CD4-positive, CD25-positive, alpha-beta regulatory T cell (primary cell): ENCODE results near the gene BTBD2. TPM values are rescaled to one million over a fixed set of nuclear protein-coding genes. Genes with fewer than 3 reads are reported as not detected.

Source experiments
- ATAC-seq, 2 donors: fragments of 150-1000 bp; cut with Tn5 transposase; one replicate each; pipeline ENCODE4 v1.10.0; 2021; ENCODE audit warnings: low read depth in 2 of 2, moderate number of reproducible peaks in 2 of 2, moderate library complexity in 1 of 2
- DNase-seq, 3 donors: peaks; one replicate each; pipeline versions ENCODE4 v3.0.0 to v3.0.0-alpha.2; 2012 to 2022; ENCODE audit warnings: mixed read lengths in 1 of 3
- H3K27ac ChIP-seq: one replicate; pipeline ENCODE4 v1.7.0; 2013; ENCODE audit warnings: mild to moderate bottlenecking, low read length; ENCODE audit not compliant: insufficient read depth, poor library complexity, severe bottlenecking
- H3K27me3 ChIP-seq: one replicate; pipeline ENCODE4 v1.7.0; 2013; ENCODE audit warnings: low read length; ENCODE audit not compliant: control insufficient read depth, insufficient read depth
- H3K36me3 ChIP-seq: one replicate; pipeline ENCODE4 v1.7.0; 2013; ENCODE audit warnings: mild to moderate bottlenecking, low read length, moderate library complexity; ENCODE audit not compliant: control insufficient read depth, insufficient read depth
- H3K4me1 ChIP-seq: 2 replicates; pipeline ENCODE4 v1.7.0; 2013; ENCODE audit warnings: mild to moderate bottlenecking, low read length; ENCODE audit not compliant: insufficient read depth, control insufficient read depth, poor library complexity, severe bottlenecking
- H3K4me3 ChIP-seq: one replicate; pipeline ENCODE4 v1.7.0; 2013; ENCODE audit warnings: low read depth, mild to moderate bottlenecking, low read length, moderate library complexity
- H3K9me3 ChIP-seq, 2 experiments: 1 replicate in 1 of 2; 2 replicates in 1 of 2; pipeline ENCODE4 v1.7.0; 2013; ENCODE audit warnings: low read length in 2 of 2, mild to moderate bottlenecking in 1 of 2, moderate library complexity in 1 of 2; ENCODE audit not compliant: control insufficient read depth in 2 of 2
- H3K27ac Mint-ChIP-seq, 3 donors: one replicate each; pipeline ENCODE4 v1.8.0; 2020 to 2022; ENCODE audit warnings: mild to moderate bottlenecking in 3 of 3, mixed read lengths in 3 of 3, moderate library complexity in 2 of 3
- H3K27me3 Mint-ChIP-seq: one replicate; pipeline ENCODE4 v1.8.0; 2022; ENCODE audit warnings: mild to moderate bottlenecking, mixed read lengths
- H3K36me3 Mint-ChIP-seq: one replicate; pipeline ENCODE4 v1.8.0; 2020; ENCODE audit warnings: mixed read lengths
- H3K4me1 Mint-ChIP-seq, 4 donors: one replicate each; pipeline ENCODE4 v1.8.0; 2020 to 2022; ENCODE audit warnings: mixed read lengths in 4 of 4, mild to moderate bottlenecking in 1 of 4
- H3K4me3 Mint-ChIP-seq, 4 donors: one replicate each; pipeline ENCODE4 v1.8.0; 2020 to 2022; ENCODE audit warnings: mild to moderate bottlenecking in 4 of 4, mixed read lengths in 4 of 4, moderate library complexity in 3 of 4
- H3K9me3 Mint-ChIP-seq, 7 donors: one replicate each; pipeline ENCODE4 v1.8.0; 2020 to 2022; ENCODE audit warnings: mixed read lengths in 7 of 7, mild to moderate bottlenecking in 3 of 7, moderate library complexity in 2 of 7
- polyA plus RNA-seq, 4 donors: library from polyadenylated mRNA; unstranded; fragments of 300-500 nt; fragmentation: Illumina TruSeq; gene quantifications; one replicate each; pipeline ENCODE4 v1.2.3, GENCODE V29; 2021
- total RNA-seq: library from RNA; stranded (reverse); gene quantifications from one replicate; pipeline ENCODE4 v1.2.3, GENCODE V29; 2022

Gene BTBD2
- total and polyA plus RNA-seq, 5 donors from 2014 or later = 3.2 to 58.6 (median 5.1) TPM

DNA sequence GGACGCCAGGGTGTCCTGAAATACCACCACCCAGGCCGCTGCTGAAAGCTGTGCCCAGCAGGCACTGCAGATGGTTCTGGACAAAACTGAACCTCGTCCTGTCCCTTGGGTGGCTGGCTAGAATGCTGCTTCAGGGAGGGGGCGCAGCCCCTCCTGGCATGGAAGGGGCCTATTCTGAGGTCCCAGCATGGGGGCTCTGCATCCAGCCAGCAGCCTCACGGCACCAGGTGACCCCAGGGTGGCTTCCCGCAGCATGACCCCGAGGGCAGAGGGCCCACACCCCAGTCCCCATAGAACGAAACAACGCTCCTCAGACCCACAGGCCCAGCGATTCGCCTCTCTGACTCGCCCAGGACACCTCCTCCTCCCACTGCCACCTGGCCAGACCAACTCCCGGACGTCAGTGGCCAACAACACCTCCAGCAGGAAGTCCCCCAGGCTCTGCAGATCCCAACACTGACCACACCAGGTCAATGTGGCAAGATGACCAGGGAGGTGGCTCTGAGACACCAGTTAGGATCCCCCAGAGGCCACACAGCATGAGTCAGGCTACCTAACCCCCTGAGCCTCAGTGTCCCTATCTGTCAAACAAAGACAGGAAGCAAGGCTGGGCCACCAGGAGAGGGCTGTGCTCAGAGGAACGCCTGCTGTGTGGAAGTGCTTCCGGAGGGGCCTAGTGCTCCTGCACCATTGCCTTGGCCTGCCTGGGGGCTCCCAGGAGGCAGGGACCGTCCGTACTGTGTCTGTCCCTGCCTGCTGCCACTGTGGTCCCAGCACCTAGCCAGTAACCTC lies 29.4 kb upstream of the BTBD2 start:
- Mint-ChIP-seq H3K36me3 (peaks cover 3% of the 10 kb centered on the region), H3K27me3 (no peaks in the 10 kb centered on the region), H3K9me3 (no peaks in the 10 kb centered on the region), H3K4me3 (peak overlapping the region; percentile 8 to 82 (median 42)), H3K4me1 (peaks cover 0 to 68% (median 12%) of the 10 kb centered on the region in 4 donors), H3K27ac (peak overlapping the region; percentile 69 to 89 (median 73))
- H3K27ac ChIP-seq = peak overlapping the region; percentile 99
- H3K9me3 ChIP-seq = no peaks in the 10 kb centered on the region
- no peaks in the 10 kb centered on the region for H3K27me3 ChIP-seq
- H3K4me1 ChIP-seq = peaks cover 88% of the 10 kb centered on the region
- H3K4me3 ChIP-seq = no peak overlapping the region
- DNase-seq (no peak), ATAC-seq (no peak)
- peaks cover 43% of the 10 kb centered on the region for H3K36me3 ChIP-seq

GRCh38 chr19:2043961-2044708 lies 28.6 kb upstream of the BTBD2 start:
- peak overlapping the region; percentile 99 for H3K27ac ChIP-seq
- H3K4me1 ChIP-seq = peaks cover 81% of the 10 kb centered on the region
- peaks cover 3% of the 10 kb centered on the region for H3K36me3 Mint-ChIP-seq

DNA sequence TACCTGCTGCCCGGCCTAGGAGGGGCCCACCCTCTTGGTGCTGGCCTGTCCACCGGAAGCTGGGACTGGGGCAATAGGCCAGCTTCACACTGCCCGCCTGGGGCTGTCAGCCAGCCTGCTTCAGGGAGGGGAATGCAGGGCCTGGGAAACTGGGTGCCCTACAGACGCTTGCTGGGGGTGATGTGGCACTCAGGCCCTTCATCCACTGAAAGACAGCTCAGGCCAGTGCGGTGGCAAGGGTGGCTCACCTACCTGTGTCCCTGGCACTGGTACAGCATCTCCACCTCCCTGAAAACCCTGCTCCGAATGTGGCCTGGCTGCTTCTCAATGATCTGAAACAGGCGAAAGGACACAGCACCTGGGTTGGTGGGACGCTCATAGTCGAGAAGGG lies 27.7 kb upstream of the BTBD2 start:
- H3K27me3 Mint-ChIP-seq = no peaks in the 10 kb centered on the region
- Histone ChIP-seq H3K27me3 (no peaks in the 10 kb centered on the region), H3K36me3 (peaks cover 56% of the 10 kb centered on the region), H3K9me3 (no peaks in the 10 kb centered on the region), H3K4me3 (no peak overlapping the region), H3K4me1 (peaks cover 72% of the 10 kb centered on the region), H3K27ac (peak overlapping the region; percentile 99)
- no peak for ATAC-seq
- peak overlapping the region; percentile 62 to 89 (median 76) for H3K4me3 Mint-ChIP-seq
- no peaks in the 10 kb centered on the region for H3K9me3 Mint-ChIP-seq
- peaks cover 3% of the 10 kb centered on the region for H3K36me3 Mint-ChIP-seq
- DNase-seq = no peak
- peak overlapping the region; percentile 57 to 97 (median 89) for H3K27ac Mint-ChIP-seq
- H3K4me1 Mint-ChIP-seq = peaks cover 0 to 62% (median 12%) of the 10 kb centered on the region in 4 donors

More at GRCh38 chr19:2043961-2044708, 28.6 kb upstream of the BTBD2 start:
- Histone ChIP-seq H3K36me3 (peaks cover 48% of the 10 kb centered on the region), H3K4me3 (no peak overlapping the region), H3K9me3 (no peaks in the 10 kb centered on the region), H3K27me3 (no peaks in the 10 kb centered on the region)
- H3K4me3 Mint-ChIP-seq = peak overlapping the region; percentile 55 to 89 (median 76)
- no peaks in the 10 kb centered on the region for H3K9me3 Mint-ChIP-seq
- H3K27me3 Mint-ChIP-seq = no peaks in the 10 kb centered on the region
- H3K4me1 Mint-ChIP-seq = peaks cover 0 to 68% (median 12%) of the 10 kb centered on the region in 4 donors
- no peak for DNase-seq
- H3K27ac Mint-ChIP-seq = peak overlapping the region; percentile 80 to 97 (median 89)
- ATAC-seq = no peak

GRCh38 chr19:2042485-2043250 lies 27.2 kb upstream of the BTBD2 start:
- DNase-seq (no peak), ATAC-seq (no peak)
- H3K9me3 Mint-ChIP-seq = no peaks in the 10 kb centered on the region
- no peaks in the 10 kb centered on the region for H3K27me3 Mint-ChIP-seq
- peak overlapping the region; percentile 5 to 97 (median 89) for H3K27ac Mint-ChIP-seq
- Histone ChIP-seq H3K27me3 (no peaks in the 10 kb centered on the region), H3K4me1 (peaks cover 66% of the 10 kb centered on the region), H3K9me3 (no peaks in the 10 kb centered on the region), H3K36me3 (peaks cover 56% of the 10 kb centered on the region), H3K4me3 (no peak overlapping the region), H3K27ac (peak overlapping the region; percentile 99)
- H3K4me1 Mint-ChIP-seq = peaks cover 0 to 56% (median 12%) of the 10 kb centered on the region in 4 donors
- H3K4me3 Mint-ChIP-seq = peak overlapping the region; percentile 57 to 84 (median 73)
- H3K36me3 Mint-ChIP-seq = peaks cover 3% of the 10 kb centered on the region

GRCh38 chr19:2041683-2042484 lies 26.4 kb upstream of the BTBD2 start:
- H3K27ac ChIP-seq = peak overlapping the region; percentile 99
- Mint-ChIP-seq H3K36me3 (peaks cover 3% of the 10 kb centered on the region), H3K27me3 (no peaks in the 10 kb centered on the region), H3K4me3 (peak overlapping the region; percentile 64 to 84 (median 77)), H3K4me1 (peaks cover 0 to 50% (median 10%) of the 10 kb centered on the region in 4 donors), H3K27ac (peak overlapping the region in 2 of 3 donors; percentile 89 to 97), H3K9me3 (no peaks in the 10 kb centered on the region)
- H3K9me3 ChIP-seq = no peaks in the 10 kb centered on the region
- H3K4me1 ChIP-seq = peaks cover 58% of the 10 kb centered on the region
- H3K27me3 ChIP-seq = no peaks in the 10 kb centered on the region
- no peak overlapping the region for H3K4me3 ChIP-seq
- ATAC-seq (peak; percentile 85), DNase-seq (peak; percentile 98 to 99 (median 99))
- H3K36me3 ChIP-seq = peaks cover 56% of the 10 kb centered on the region

DNA sequence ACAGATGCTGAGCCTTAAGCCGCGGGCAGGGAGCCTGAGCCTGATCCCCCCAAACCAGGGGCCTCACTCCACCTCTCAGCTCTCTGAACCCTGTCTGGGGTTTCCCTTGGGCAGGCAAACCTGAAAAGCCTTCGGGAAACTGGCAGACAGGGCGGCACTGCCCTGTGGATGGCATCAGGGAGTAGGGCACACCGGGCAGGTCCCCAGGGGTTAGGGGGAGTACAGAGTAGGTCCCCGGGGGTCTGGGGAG lies 25.8 kb upstream of the BTBD2 start:
- Histone ChIP-seq H3K27me3 (no peaks in the 10 kb centered on the region), H3K4me1 (peaks cover 53% of the 10 kb centered on the region), H3K27ac (peak overlapping the region; percentile 99), H3K9me3 (no peaks in the 10 kb centered on the region), H3K4me3 (no peak overlapping the region), H3K36me3 (peaks cover 56% of the 10 kb centered on the region)
- Mint-ChIP-seq H3K36me3 (peaks cover 3% of the 10 kb centered on the region), H3K4me3 (peak overlapping the region in 2 of 4 donors; percentile 12 to 70), H3K27ac (peak overlapping the region in 2 of 3 donors; percentile 89 to 92), H3K4me1 (peaks cover 0 to 45% (median 9%) of the 10 kb centered on the region in 4 donors), H3K27me3 (no peaks in the 10 kb centered on the region), H3K9me3 (no peaks in the 10 kb centered on the region)
- ATAC-seq = no peak
- DNase-seq = no peak
